VCaP (cell line): Measurements from ENCODE around the gene ADAM10.

Source experiments
- H3K27ac ChIP-seq: fragments of 450-650 bp; 2 replicates; pipeline ENCODE4 v1.5.1; 2017
- CTCF ChIP-seq: fragments of 450-650 bp; conservative IDR thresholded peaks from 2 replicates; pipeline ENCODE4 v1.5.1; 2017; ENCODE audit warnings: mild to moderate bottlenecking, moderate library complexity

Gene ADAM10

DNA sequence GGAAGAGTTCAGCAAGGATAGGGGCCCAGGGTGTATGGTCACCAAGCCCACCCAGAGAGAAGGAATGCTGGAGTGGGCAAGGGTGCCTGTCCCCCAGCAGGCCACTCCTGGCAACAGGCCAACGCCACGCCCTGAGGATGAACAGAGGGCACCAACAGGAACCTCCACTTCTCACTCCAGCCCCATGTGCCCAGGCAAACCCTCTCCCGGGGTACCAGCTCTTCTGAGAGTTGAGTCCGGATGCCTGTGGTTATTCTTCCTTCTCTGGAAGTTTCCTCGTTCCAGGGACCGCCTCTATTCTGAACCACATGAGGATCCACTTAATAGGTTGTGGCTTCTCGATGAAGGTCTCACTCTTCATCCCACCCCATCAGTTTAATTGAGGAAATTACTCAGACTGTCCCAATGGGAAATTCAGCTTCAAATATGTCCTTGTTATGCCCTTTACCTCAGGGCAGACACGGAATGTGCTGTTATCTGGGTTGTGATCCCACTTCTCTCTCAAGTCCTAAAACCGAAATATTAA lies 203.4 kb downstream of the ADAM10 start:
- no peak overlapping the region for H3K27ac ChIP-seq
- no peak for TF ChIP-seq CTCF

DNA sequence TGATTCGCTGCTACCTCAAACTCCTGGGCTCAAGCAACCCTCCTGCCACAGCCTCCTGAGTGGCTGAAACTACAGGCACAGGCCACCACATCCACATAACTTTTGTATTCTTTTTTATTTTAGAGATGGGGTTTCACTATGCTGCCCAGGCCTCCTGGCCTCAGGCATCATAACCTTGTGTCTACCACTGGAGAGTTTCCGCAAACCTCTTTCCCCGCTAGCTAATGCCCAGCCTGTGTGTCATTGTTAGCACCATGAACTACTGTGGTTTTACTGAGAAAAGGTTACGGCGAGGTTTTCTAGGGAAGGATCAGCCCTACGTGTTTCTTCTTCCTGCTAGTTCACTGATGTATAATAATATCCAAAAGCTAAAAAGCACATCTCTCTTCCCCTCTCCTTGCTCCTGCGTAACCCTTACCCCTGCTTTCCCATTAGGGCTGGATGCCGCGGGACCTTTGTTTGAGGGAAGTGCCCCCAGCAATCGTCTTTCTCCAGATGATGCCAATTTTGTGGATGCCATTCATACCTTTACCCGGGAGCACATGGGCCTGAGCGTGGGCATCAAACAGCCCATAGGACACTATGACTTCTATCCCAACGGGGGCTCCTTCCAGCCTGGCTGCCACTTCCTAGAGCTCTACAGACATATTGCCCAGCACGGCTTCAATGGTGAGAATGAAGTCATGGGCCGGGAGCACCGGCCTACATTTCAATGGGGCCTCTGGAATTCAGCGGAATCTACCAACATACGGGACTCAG lies 204.0 kb downstream of the ADAM10 start:
- no peak overlapping the region for H3K27ac ChIP-seq
- TF ChIP-seq CTCF: no peak

GRCh38 chr15:58544756-58545155 lies 204.8 kb downstream of the ADAM10 start:
- H3K27ac ChIP-seq: no peak overlapping the region
- no peak for TF ChIP-seq CTCF

- no peak overlapping the region for H3K27ac ChIP-seq
- TF ChIP-seq CTCF: no peak
Measured at GRCh38 chr15:58543664-58544335, 205.7 kb downstream of the ADAM10 start.

DNA sequence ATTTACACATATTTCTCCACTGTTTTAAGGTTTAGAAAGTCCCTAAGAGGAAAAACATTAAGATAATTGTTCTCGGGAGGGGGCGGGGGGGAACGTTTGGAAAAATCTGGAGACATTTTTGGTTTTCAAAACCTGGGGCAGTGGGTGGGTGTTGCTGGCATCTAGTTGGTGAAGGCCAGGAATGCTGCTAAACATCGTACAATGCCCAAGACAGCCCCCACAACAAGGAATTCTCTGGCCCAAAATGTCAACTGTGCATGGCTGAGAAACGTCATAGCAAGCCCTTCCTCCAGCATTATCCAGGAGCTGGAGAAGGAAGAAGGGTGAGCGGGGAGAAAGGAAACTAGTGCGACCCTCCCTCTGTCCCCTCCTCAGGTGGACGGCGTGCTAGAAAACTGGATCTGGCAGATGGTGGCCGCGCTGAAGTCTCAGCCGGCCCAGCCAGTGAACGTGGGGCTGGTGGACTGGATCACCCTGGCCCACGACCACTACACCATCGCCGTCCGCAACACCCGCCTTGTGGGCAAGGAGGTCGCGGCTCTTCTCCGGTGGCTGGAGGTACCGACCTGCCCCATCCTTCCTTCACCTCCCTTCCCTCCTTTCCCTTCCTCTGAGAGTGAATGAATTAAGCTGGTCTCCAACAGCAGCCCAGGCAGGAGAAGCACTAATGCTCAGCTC lies 208.0 kb downstream of the ADAM10 start:
- TF ChIP-seq CTCF: no peak
- H3K27ac ChIP-seq: no peak overlapping the region

GRCh38 chr15:58539548-58539947 lies 210.0 kb downstream of the ADAM10 start:
- H3K27ac ChIP-seq: no peak overlapping the region
- TF ChIP-seq CTCF: no peak

GRCh38 chr15:58538901-58539300 lies 210.6 kb downstream of the ADAM10 start:
- no peak for TF ChIP-seq CTCF
- H3K27ac ChIP-seq: no peak overlapping the region
